HL-60 (cell line): ENCODE results near the gene HACL1.

Experiments
- DNase-seq, 2 experiments: peaks; one replicate each; pipeline ENCODE4 v3.0.0-alpha.2; 2010 to 2020; ENCODE audit warnings: low read depth in 1 of 2, low spot score in 1 of 2
- H3K27ac ChIP-seq: fragments of 250-450 bp; sonication (Bioruptor Pico); replicated peaks from 2 replicates; pipeline ENCODE4 v1.5.1; 2020; ENCODE audit warnings: mild to moderate bottlenecking, moderate library complexity
- H3K27me3 ChIP-seq: fragments of 250-450 bp; sonication (Bioruptor Pico); 2 replicates; pipeline ENCODE4 v1.5.1; 2021; ENCODE audit warnings: mild to moderate bottlenecking, moderate library complexity; ENCODE audit not compliant: insufficient read depth, poor library complexity, severe bottlenecking
- H3K4me3 ChIP-seq: replicated peaks from 2 replicates; pipeline ENCODE4 v1.5.1; 2011; ENCODE audit warnings: mild to moderate bottlenecking, control low read depth, low read length; ENCODE audit not compliant: insufficient read depth
- GABPA ChIP-seq: IDR thresholded peaks from 2 replicates; pipeline ENCODE4 v1.6.1; 2012; ENCODE audit warnings: low read depth
- POLR2AphosphoS5 ChIP-seq: IDR thresholded peaks from 2 replicates; pipeline ENCODE4 v1.6.1; 2012; ENCODE audit warnings: low read depth
- SPI1 ChIP-seq: IDR thresholded peaks from 2 replicates; pipeline ENCODE4 v1.6.1; 2012; ENCODE audit warnings: low read depth, mild to moderate bottlenecking, borderline replicate concordance
- TF ChIP-seq, protein P1 (sequence below): IDR thresholded peaks from 2 replicates; pipeline ENCODE4 v1.6.1; 2012; ENCODE audit warnings: low read depth; ENCODE audit not compliant: insufficient replicate concordance
- TF ChIP-seq, protein P2 (sequence below): IDR thresholded peaks from one replicate; pipeline ENCODE4 v1.5.1; 2011; ENCODE audit warnings: low read length, control low read depth, inconsistent platforms; ENCODE audit not compliant: insufficient read depth

The HACL1 gene

DNA sequence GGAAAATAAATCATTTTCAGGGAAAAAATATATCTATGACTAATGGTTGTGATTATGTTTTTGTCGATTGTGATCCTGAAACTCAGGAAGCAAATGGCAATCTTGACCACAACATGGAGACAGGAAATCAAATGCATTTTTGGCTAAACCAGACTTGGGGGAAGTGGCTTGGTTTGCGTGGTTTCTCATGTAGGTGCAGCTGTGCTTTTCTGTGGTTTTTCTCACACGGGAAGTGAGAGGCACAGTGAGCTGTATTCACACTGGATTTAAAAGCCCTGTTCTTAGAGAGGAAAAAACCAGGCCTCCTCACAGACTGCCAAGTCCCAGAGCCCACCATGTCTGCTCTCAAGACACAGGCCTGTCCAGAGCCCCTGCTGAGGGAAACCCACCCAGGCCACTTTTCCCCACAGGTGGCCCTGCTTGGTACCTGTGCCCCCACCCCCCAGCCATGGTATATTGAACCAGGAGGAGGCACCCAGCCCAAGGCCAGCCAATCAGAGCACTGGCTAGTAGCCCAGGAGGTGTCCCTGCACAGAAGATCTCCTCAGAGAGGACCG lies 46.3 kb upstream of the HACL1 start:
- no peak overlapping the region for H3K4me3 ChIP-seq
- no peak overlapping the region for H3K27ac ChIP-seq
- no peaks in the 10 kb centered on the region for H3K27me3 ChIP-seq
- peak in 1 of 2 experiments; percentile 87 for DNase-seq
- TF ChIP-seq, protein P1, sequence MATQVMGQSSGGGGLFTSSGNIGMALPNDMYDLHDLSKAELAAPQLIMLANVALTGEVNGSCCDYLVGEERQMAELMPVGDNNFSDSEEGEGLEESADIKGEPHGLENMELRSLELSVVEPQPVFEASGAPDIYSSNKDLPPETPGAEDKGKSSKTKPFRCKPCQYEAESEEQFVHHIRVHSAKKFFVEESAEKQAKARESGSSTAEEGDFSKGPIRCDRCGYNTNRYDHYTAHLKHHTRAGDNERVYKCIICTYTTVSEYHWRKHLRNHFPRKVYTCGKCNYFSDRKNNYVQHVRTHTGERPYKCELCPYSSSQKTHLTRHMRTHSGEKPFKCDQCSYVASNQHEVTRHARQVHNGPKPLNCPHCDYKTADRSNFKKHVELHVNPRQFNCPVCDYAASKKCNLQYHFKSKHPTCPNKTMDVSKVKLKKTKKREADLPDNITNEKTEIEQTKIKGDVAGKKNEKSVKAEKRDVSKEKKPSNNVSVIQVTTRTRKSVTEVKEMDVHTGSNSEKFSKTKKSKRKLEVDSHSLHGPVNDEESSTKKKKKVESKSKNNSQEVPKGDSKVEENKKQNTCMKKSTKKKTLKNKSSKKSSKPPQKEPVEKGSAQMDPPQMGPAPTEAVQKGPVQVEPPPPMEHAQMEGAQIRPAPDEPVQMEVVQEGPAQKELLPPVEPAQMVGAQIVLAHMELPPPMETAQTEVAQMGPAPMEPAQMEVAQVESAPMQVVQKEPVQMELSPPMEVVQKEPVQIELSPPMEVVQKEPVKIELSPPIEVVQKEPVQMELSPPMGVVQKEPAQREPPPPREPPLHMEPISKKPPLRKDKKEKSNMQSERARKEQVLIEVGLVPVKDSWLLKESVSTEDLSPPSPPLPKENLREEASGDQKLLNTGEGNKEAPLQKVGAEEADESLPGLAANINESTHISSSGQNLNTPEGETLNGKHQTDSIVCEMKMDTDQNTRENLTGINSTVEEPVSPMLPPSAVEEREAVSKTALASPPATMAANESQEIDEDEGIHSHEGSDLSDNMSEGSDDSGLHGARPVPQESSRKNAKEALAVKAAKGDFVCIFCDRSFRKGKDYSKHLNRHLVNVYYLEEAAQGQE, result no peak
- peak; percentile 93 for TF ChIP-seq SPI1
- TF ChIP-seq POLR2AphosphoS5, result peak; percentile 95

DNA sequence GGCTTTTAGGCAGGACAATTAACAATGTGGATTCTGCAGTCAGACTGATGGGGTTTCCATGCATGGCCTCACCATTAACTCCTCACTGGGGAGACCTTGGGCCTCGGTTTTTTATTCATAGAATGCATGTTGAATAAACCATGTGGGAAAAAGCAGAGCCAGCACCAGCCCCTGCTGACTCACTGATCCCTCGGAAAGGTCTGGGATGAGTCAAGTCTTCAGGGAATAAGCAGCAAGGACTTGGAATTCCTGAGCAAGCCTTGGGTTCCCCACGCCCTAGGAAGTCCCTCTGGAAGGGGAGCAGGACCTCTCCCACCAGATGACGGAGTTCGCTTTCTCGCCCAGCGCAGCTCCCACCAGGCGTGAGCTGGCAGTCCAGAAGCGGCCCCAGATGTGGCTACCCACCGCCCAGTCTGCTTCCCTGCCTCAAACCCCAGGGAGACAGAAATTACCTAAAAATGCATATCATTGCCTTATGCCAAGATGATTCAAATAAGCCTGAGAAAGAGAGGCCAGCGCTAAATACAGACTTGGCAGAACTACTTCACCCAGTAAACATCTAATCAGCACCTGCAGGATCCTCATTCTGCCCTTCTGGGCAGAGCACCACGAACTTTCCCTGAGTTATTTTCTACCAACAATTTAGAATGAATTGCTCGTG lies 45.6 kb upstream of the HACL1 start:
- DNase-seq, result no peak
- Histone ChIP-seq H3K27ac (no peak overlapping the region), H3K27me3 (no peaks in the 10 kb centered on the region), H3K4me3 (no peak overlapping the region)
- TF ChIP-seq POLR2AphosphoS5, result no peak
- TF ChIP-seq, protein P1, result no peak

GRCh38 chr3:15645740-15646501 lies 44.6 kb upstream of the HACL1 start:
- Histone ChIP-seq H3K4me3 (no peak overlapping the region), H3K27me3 (no peaks in the 10 kb centered on the region), H3K27ac (no peak overlapping the region)
- no peak for DNase-seq
- TF ChIP-seq GABPA (no peak), SPI1 (no peak), POLR2AphosphoS5 (no peak)
- TF ChIP-seq, protein P2, sequence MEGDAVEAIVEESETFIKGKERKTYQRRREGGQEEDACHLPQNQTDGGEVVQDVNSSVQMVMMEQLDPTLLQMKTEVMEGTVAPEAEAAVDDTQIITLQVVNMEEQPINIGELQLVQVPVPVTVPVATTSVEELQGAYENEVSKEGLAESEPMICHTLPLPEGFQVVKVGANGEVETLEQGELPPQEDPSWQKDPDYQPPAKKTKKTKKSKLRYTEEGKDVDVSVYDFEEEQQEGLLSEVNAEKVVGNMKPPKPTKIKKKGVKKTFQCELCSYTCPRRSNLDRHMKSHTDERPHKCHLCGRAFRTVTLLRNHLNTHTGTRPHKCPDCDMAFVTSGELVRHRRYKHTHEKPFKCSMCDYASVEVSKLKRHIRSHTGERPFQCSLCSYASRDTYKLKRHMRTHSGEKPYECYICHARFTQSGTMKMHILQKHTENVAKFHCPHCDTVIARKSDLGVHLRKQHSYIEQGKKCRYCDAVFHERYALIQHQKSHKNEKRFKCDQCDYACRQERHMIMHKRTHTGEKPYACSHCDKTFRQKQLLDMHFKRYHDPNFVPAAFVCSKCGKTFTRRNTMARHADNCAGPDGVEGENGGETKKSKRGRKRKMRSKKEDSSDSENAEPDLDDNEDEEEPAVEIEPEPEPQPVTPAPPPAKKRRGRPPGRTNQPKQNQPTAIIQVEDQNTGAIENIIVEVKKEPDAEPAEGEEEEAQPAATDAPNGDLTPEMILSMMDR, result no peak
- TF ChIP-seq, protein P1, result no peak

GRCh38 chr3:15645246-15645645 lies 43.9 kb upstream of the HACL1 start:
- H3K27ac ChIP-seq, result no peak overlapping the region

More at GRCh38 chr3:15645246-15645645, 43.9 kb upstream of the HACL1 start:
- H3K27me3 ChIP-seq, result no peaks in the 10 kb centered on the region
- H3K4me3 ChIP-seq, result no peak overlapping the region
- no peak for DNase-seq
- TF ChIP-seq POLR2AphosphoS5 (no peak), SPI1 (no peak), GABPA (no peak)
- TF ChIP-seq, protein P2, result no peak
- TF ChIP-seq, protein P1, result no peak
